ENCODE results near the gene TNFRSF12A. TPM values are rescaled to one million over a fixed set of nuclear protein-coding genes. Genes with fewer than 3 reads are reported as not detected.

Gene TNFRSF12A
- total and polyA plus RNA-seq, 9 of the 15 experiments (the other 6 are each of a cell fraction or from before 2014, with no cell fraction given): 0.41 to 61.8 (median 26.5) TPM

- 0 out of 2 replicates have a peak, but pooled peaks have one; percentile 28 for TF ChIP-seq TFAP4 (CRISPR knock-in tag; IDR thresholded peaks at IDR 0.05; ENCODE audit: borderline replicate concordance)
- no peak for TF ChIP-seq TBL1XR1 (IDR thresholded peaks at IDR 0.05; ENCODE audit: low read length in 2 of 2)
- peak; percentile 93 for TF ChIP-seq HBP1 (CRISPR knock-in tag; IDR thresholded peaks at IDR 0.05)
- TF ChIP-seq BCOR (IDR thresholded peaks at IDR 0.05): peak; percentile 82
- no peak for TF ChIP-seq SIN3A (IDR thresholded peaks at IDR 0.05; ENCODE audit: borderline replicate concordance in 2 of 2, control insufficient read depth in 1 of 2, low read depth in 2 of 2, low read length in 2 of 2)
- no peak for TF ChIP-seq JUNB (CRISPR knock-in tag; conservative IDR thresholded peaks at IDR 0.05)
- 0 out of 2 replicates have a peak, but pooled peaks have one; percentile 15 for TF ChIP-seq SMARCA5 (IDR thresholded peaks at IDR 0.05)
- no peak for TF ChIP-seq DDX20 (tag; IDR thresholded peaks at IDR 0.05; ENCODE audit: low read depth)
- 0 out of 2 replicates have a peak, but pooled peaks have one; percentile 20 for TF ChIP-seq SMARCA4 (IDR thresholded peaks at IDR 0.05)
- no peak for TF ChIP-seq E4F1 (CRISPR knock-in tag; IDR thresholded peaks at IDR 0.05; ENCODE audit: borderline replicate concordance)
- TF ChIP-seq GTF2A2 (tag; IDR thresholded peaks at IDR 0.05): no peak
- TF ChIP-seq KDM2B (CRISPR knock-in tag; IDR thresholded peaks at IDR 0.05): 0 out of 2 replicates have a peak, but pooled peaks have one; percentile 12
- 0 out of 2 replicates have a peak, but pooled peaks have one; percentile 32 for TF ChIP-seq SMARCE1 (IDR thresholded peaks at IDR 0.05)
- no peak for TF ChIP-seq MTA3 (IDR thresholded peaks at IDR 0.05; ENCODE audit: borderline replicate concordance)
- peak; percentile 50; the same call in 1 of the 2 replicates for TF ChIP-seq GTF2E2 (tag; IDR thresholded peaks at IDR 0.05)
- no peak for TF ChIP-seq ERF (CRISPR knock-in tag; IDR thresholded peaks at IDR 0.05)
- TF ChIP-seq ZKSCAN1 (IDR thresholded peaks at IDR 0.05; ENCODE audit: low read depth, low read length): no peak
- peak; percentile 27; the same call in 1 of the 2 replicates for TF ChIP-seq HDAC2 (IDR thresholded peaks at IDR 0.05)
- peak in 1 of 2 experiments; percentile 68; a peak in 1 of 4 replicates for TF ChIP-seq HDAC1 (IDR thresholded peaks at IDR 0.05)
- TF ChIP-seq HCFC1 (IDR thresholded peaks at IDR 0.05; ENCODE audit: low read depth, low read length): no peak
- no peak for TF ChIP-seq NR4A1 (CRISPR knock-in tag; IDR thresholded peaks at IDR 0.05)
- no peak for TF ChIP-seq NR4A1 (tag; IDR thresholded peaks at IDR 0.05)
- no peak for TF ChIP-seq SMC3 (conservative IDR thresholded peaks at IDR 0.05; ENCODE audit: insufficient read depth, low read depth, low read length)
- TF ChIP-seq MBD1 (CRISPR knock-in tag; IDR thresholded peaks at IDR 0.05): 0 out of 2 replicates have a peak, but pooled peaks have one; percentile 19
Measured at GRCh38 chr16:3019594-3020246, 448 bp upstream of the TNFRSF12A start (continued).

Measured in K562 (cell line).